Lung (tissue), 12 donors: ENCODE results near the gene MLYCD. TPM values are rescaled to one million over a fixed set of nuclear protein-coding genes. Genes with fewer than 3 reads are reported as not detected.

Experiments used
- ATAC-seq: fragments of 200-7000 bp; cut with Tn5 transposase; one replicate; pipeline ENCODE4 v1.9.1; 2020; ENCODE audit warnings: moderate number of reproducible peaks; ENCODE audit not compliant: insufficient read depth, low FRiP score
- DNase-seq, 3 donors: peaks; one replicate each; pipeline ENCODE4 v3.0.0-alpha.2; 2013 to 2017
- H3K27ac ChIP-seq, 2 donors: one replicate each; pipeline ENCODE4 v1.5.1; 2013; ENCODE audit warnings: mild to moderate bottlenecking in 2 of 2, moderate library complexity in 2 of 2, control low read depth in 1 of 2, inconsistent platforms in 1 of 2, low read depth in 1 of 2, low read length in 1 of 2
- H3K27me3 ChIP-seq, 3 donors: one replicate each; pipeline ENCODE4 v1.5.1; 2013; ENCODE audit warnings: low read length in 2 of 3; ENCODE audit not compliant: control insufficient read depth in 3 of 3, insufficient read depth in 3 of 3
- H3K36me3 ChIP-seq, 4 donors: one replicate each; pipeline ENCODE4 v1.5.1; 2013; ENCODE audit warnings: low read length in 4 of 4, mild to moderate bottlenecking in 1 of 4, moderate library complexity in 1 of 4; ENCODE audit not compliant: control insufficient read depth in 4 of 4, insufficient read depth in 4 of 4
- H3K4me1 ChIP-seq, 5 donors: one replicate each; pipeline ENCODE4 v1.5.1; 2013; ENCODE audit warnings: low read length in 5 of 5, mild to moderate bottlenecking in 2 of 5, moderate library complexity in 1 of 5; ENCODE audit not compliant: control insufficient read depth in 5 of 5, insufficient read depth in 5 of 5
- H3K4me3 ChIP-seq: one replicate; pipeline ENCODE4 v1.5.1; 2013; ENCODE audit warnings: mild to moderate bottlenecking, control low read depth, moderate library complexity
- H3K9ac ChIP-seq, 2 donors: one replicate each; pipeline ENCODE4 v1.5.1; 2013; ENCODE audit warnings: low read length in 2 of 2, control low read depth in 1 of 2; ENCODE audit not compliant: insufficient read depth in 1 of 2
- H3K9me3 ChIP-seq, 4 donors: one replicate each; pipeline ENCODE4 v1.5.1; 2013; ENCODE audit warnings: low read length in 3 of 4, mild to moderate bottlenecking in 1 of 4, moderate library complexity in 1 of 4; ENCODE audit not compliant: control insufficient read depth in 4 of 4, insufficient read depth in 3 of 4
- WGBS, 2 donors: extraction: QIAGEN DNeasy Blood & Tissue Kit; methylation state at CpG; one replicate each; pipeline ENCODE4 v1.1.7; 2013; 5-methylcytosine and 5-hydroxymethylcytosine counted together
- polyA plus RNA-seq, 2 donors: library from polyadenylated mRNA; stranded (reverse); fragments of 200-250 nt; gene quantifications; one replicate each; pipeline ENCODE4 v1.2.1, GENCODE V29; 2013
- total RNA-seq, 2 donors: library from RNA; depleted of rRNA in 1 of 2; stranded (reverse); fragments of >200 nt in 1 of 2; gene quantifications; one replicate each; pipeline ENCODE4 v1.2.1, GENCODE V29; 2014 to 2021
- TF ChIP-seq, protein P1 (sequence below): IDR thresholded peaks from 2 replicates; pipeline ENCODE4 v1.5.1; 2012; ENCODE audit warnings: mild to moderate bottlenecking; ENCODE audit errors: control extremely low read depth, extremely low read depth
- donor health status: control.
- donor health status: control.
- donor health status: Bipolar disorder and iron deficiency.
- donor health status: healthy.
- donor health status: DM: yes; HTN: yes; CAD: no.

MLYCD gene
- total and polyA plus RNA-seq, 4 donors = 2.0 to 9.1 (median 4.8) TPM

DNA sequence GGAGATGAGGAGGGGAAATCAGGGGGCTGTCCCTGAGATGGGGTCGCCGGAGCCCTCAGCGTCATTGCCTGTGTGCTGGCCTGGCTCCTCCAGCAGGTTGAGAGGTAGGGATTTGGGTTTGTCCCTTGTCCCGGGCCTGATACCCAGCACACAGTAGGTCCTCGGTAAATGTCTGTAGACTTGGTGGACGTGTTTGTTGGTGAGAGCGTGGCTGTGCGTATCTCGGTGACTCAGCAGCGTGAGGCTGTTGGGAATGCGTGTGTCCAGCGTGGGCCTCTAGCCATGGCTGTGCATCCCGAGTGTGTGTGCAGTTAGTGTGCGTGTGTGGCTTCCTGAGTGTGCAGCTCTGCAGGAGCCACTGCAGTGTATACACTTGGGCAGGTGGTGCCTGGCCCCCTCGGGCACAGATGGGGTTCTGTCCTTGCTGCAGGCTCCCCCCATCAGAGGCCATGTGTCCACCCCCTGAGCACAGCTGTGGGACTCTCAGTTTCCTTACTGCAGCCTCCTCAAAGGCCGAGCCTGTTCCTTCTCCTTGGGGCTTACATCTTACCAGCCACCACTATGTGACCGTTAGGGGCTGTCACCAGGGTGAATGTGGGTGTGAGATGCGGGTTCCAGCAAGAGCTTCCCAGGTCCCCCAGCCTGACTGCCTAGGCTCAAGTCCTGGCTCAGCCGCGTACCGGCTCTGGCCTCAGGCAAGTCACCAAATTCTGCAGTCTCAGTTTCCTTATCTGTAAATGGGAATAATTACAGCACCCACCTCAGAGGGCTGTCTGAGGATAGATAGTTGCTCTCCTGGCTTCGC is 74.9 kb downstream of the MLYCD start:
- TF ChIP-seq, protein P1, sequence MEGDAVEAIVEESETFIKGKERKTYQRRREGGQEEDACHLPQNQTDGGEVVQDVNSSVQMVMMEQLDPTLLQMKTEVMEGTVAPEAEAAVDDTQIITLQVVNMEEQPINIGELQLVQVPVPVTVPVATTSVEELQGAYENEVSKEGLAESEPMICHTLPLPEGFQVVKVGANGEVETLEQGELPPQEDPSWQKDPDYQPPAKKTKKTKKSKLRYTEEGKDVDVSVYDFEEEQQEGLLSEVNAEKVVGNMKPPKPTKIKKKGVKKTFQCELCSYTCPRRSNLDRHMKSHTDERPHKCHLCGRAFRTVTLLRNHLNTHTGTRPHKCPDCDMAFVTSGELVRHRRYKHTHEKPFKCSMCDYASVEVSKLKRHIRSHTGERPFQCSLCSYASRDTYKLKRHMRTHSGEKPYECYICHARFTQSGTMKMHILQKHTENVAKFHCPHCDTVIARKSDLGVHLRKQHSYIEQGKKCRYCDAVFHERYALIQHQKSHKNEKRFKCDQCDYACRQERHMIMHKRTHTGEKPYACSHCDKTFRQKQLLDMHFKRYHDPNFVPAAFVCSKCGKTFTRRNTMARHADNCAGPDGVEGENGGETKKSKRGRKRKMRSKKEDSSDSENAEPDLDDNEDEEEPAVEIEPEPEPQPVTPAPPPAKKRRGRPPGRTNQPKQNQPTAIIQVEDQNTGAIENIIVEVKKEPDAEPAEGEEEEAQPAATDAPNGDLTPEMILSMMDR = no peak
- WGBS, 2 donors = 80 to 85% methylated on average over 22 of the region's 22 CpGs
- ATAC-seq = no peak
- no peaks in the 10 kb centered on the region for H3K4me1 ChIP-seq
- no peaks in the 10 kb centered on the region for H3K36me3 ChIP-seq
- peaks cover 0 to 9% (median 2%) of the 10 kb centered on the region in 4 donors for H3K9me3 ChIP-seq
- H3K9ac ChIP-seq = no peak overlapping the region
- DNase-seq = no peak
- peaks cover 0 to 15% (median 7%) of the 10 kb centered on the region in 3 donors for H3K27me3 ChIP-seq
- H3K27ac ChIP-seq = no peak overlapping the region
- H3K4me3 ChIP-seq = no peak overlapping the region

DNA sequence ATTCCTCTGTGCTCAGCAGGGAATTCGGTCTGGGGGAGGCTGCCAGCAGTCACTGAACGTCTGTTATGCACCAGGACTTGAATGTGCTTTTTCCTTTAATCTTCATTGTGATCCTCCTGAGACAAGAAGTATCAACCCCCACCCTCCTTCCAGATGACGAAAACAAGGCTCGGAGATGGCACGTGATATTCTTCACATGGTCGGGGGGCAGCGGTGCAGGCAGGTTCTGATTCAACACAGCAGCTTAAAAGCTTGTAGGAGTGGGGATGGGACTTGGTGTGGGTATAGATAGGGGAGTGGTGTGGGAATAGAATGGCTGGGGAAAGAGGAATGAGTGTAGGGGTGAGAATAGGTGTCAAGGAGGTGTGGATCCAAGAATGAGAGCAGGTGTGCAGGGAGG is 75.6 kb downstream of the MLYCD start:
- Histone ChIP-seq H3K36me3 (no peaks in the 10 kb centered on the region), H3K27me3 (peaks cover 0 to 8% (median under 1%) of the 10 kb centered on the region in 3 donors), H3K27ac (no peak overlapping the region), H3K4me3 (no peak overlapping the region), H3K9me3 (peaks cover 0 to 9% (median 2%) of the 10 kb centered on the region in 4 donors), H3K4me1 (no peaks in the 10 kb centered on the region), H3K9ac (no peak overlapping the region)
- DNase-seq (no peak), ATAC-seq (no peak)
- TF ChIP-seq, protein P1 = no peak
- WGBS, 2 donors = 58 to 62% methylated on average over 7 of the region's 7 CpGs

DNA sequence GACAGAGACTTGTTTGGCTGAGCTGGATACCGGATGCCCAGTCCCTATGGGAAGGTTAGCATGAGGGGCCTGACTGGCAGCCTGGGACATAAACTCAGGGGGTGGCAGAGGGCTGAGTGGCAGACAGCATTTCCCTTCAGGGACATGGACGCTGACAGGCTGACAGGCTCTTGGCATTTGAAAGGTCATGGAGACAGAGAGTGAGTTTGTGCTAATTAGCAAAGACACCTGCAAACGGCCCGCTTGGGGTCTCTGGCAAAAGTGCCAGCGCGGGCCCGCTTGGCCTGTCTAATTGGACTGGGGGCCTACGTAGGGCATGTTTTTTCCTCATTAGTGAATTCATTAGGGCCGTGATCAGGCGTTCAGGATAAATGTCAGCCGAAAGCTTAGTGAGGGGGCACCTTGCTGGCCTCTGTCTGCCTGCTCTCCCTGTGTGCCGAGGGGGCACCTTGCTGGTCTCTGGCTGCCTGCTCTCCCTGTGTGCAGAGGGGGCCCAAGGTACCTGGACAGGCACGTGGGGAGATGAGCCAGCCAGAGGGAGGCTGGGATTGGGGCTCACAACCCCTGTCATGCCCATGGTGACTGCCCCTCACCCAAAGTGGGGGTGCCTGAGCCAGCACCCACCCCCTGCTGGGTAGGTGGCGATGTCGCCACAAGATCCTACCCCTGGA is 76.8 kb downstream of the MLYCD start:
- TF ChIP-seq, protein P1 = no peak
- no peak for DNase-seq
- H3K4me3 ChIP-seq = no peak overlapping the region
- H3K9me3 ChIP-seq = peaks cover 0 to 9% (median 2%) of the 10 kb centered on the region in 4 donors
- H3K36me3 ChIP-seq = no peaks in the 10 kb centered on the region
- H3K27me3 ChIP-seq = no peaks in the 10 kb centered on the region
- ATAC-seq = no peak
- no peaks in the 10 kb centered on the region for H3K4me1 ChIP-seq
- no peak overlapping the region for H3K9ac ChIP-seq
- 80 to 88% methylated on average over 15 of the region's 15 CpGs for WGBS, 2 donors
- no peak overlapping the region for H3K27ac ChIP-seq

Other genes starting within 250 kb of the MLYCD start
- 100 to 1,000 TPM; 102 to 109 TPM for gene HSBP1, start 91.1 kb upstream of the MLYCD start, total RNA-seq
- 10 to 100 TPM; 50.5 to 88.9 TPM for gene HSBP1, start 91.1 kb upstream of the MLYCD start, polyA plus RNA-seq
- 10 to 100 TPM in 1 of 2 donors, 1 to 10 TPM in 1; 1.5 to 17.0 TPM for gene OSGIN1, start 54.1 kb downstream of the MLYCD start, total RNA-seq
- 10 to 100 TPM; 10.7 to 17.9 TPM for gene OSGIN1, start 54.1 kb downstream of the MLYCD start, polyA plus RNA-seq
- under 1 TPM; 0.34 to 0.57 TPM for gene NECAB2, start 69.1 kb downstream of the MLYCD start, total RNA-seq
- under 1 TPM; 0.10 to 0.43 TPM for gene NECAB2, start 69.1 kb downstream of the MLYCD start, polyA plus RNA-seq
- not detected for gene SLC38A8, start 143.7 kb downstream of the MLYCD start, total RNA-seq
- gene SLC38A8, start 143.7 kb downstream of the MLYCD start, polyA plus RNA-seq = 1 to 10 TPM in 1 of 2 donors, not detected in 1; 1.2 TPM
- gene MBTPS1, start 217.8 kb downstream of the MLYCD start, total RNA-seq = 100 to 1,000 TPM in 1 of 2 donors, 10 to 100 TPM in 1; 87.7 to 130 TPM
- gene MBTPS1, start 217.8 kb downstream of the MLYCD start, polyA plus RNA-seq = 10 to 100 TPM; 45.5 to 48.3 TPM
- 10 to 100 TPM; 17.4 to 41.3 TPM for gene HSDL1, start 246.1 kb downstream of the MLYCD start, total RNA-seq
- 10 to 100 TPM; 12.6 to 16.0 TPM for gene HSDL1, start 246.1 kb downstream of the MLYCD start, polyA plus RNA-seq
- gene DNAAF1, start 246.2 kb downstream of the MLYCD start, total RNA-seq = 10 to 100 TPM; 12.5 to 38.5 TPM
- 10 to 100 TPM; 11.5 to 12.3 TPM for gene DNAAF1, start 246.2 kb downstream of the MLYCD start, polyA plus RNA-seq